H1 (cell line): ENCODE measurements around the gene ABHD4. TPM values are rescaled to one million over a fixed set of nuclear protein-coding genes. Genes with fewer than 3 reads are reported as not detected.

Experiments
- CTCF ChIA-PET: fragments of 300-600 bp; sonication (Branson Sonifier 250); formaldehyde crosslinking; loops from one replicate; lab custom pipeline; 2021; ENCODE audit not compliant: partially characterized antibody; lab: Charles Lee
- POLR2A ChIA-PET: fragments of 300-600 bp; sonication (Branson Sonifier 250); formaldehyde crosslinking; loops from one replicate; lab custom pipeline; 2021; ENCODE audit warnings: inconsistent platforms; ENCODE audit not compliant: partially characterized antibody; lab: Charles Lee
- DNase-seq, 2 experiments: peaks; one replicate each; pipeline versions ENCODE4 v3.0.0 to v3.0.0-alpha.2; 2010 to 2022; ENCODE audit warnings: low spot score in 2 of 2, low read depth in 1 of 2, mixed read lengths in 1 of 2
- FAIRE-seq: peaks from 2 replicates; lab custom pipeline; 2011; peaks lifted over from hg19 to GRCh38; lab: Jason Lieb, UNC
- H2AFZ ChIP-seq: 2 replicates; pipeline ENCODE4 v1.8.1; 2012; ENCODE audit warnings: low read length, inconsistent platforms
- H2AK5ac ChIP-seq: 2 replicates; pipeline ENCODE4 v1.6.1; 2013; ENCODE audit warnings: low read depth, low read length
- H2BK120ac ChIP-seq: replicated peaks from 2 replicates; pipeline ENCODE3; 2013; ENCODE audit warnings: low read depth, low read length, inconsistent platforms
- H2BK12ac ChIP-seq: 2 replicates; pipeline ENCODE4 v1.6.1; 2013; ENCODE audit warnings: low read depth, low read length
- H2BK15ac ChIP-seq: 2 replicates; pipeline ENCODE4 v1.6.1; 2013; ENCODE audit warnings: low read length
- H2BK20ac ChIP-seq: 2 replicates; pipeline ENCODE4 v1.6.1; 2013; ENCODE audit warnings: low read length
- H2BK5ac ChIP-seq: 2 replicates; pipeline ENCODE4 v1.6.1; 2013; ENCODE audit warnings: low read depth, low read length
- H3K14ac ChIP-seq: 2 replicates; pipeline ENCODE4 v1.6.1; 2013; ENCODE audit warnings: inconsistent platforms; ENCODE audit not compliant: insufficient read length
- H3K18ac ChIP-seq: 2 replicates; pipeline ENCODE4 v1.6.1; 2013; ENCODE audit warnings: low read length; ENCODE audit errors: extremely low read depth
- H3K23ac ChIP-seq: 2 replicates; pipeline ENCODE4 v1.6.1; 2013; ENCODE audit warnings: inconsistent platforms; ENCODE audit not compliant: insufficient read length
- H3K23me2 ChIP-seq: 2 replicates; pipeline ENCODE4 v1.6.1; 2013; ENCODE audit warnings: low read depth, low read length
- H3K27ac ChIP-seq: 2 replicates; pipeline ENCODE4 v1.6.1; 2011; ENCODE audit warnings: low read depth, low read length, inconsistent platforms
- H3K27me3 ChIP-seq, 4 experiments: replicated peaks in 1 of 4; 1 replicate in 1 of 4; 2 replicates in 3 of 4; pipeline versions ENCODE4 v1.6.1 to v1.8.1; 2011 to 2013; ENCODE audit warnings: low read length in 3 of 4, mild to moderate bottlenecking in 3 of 4, inconsistent platforms in 2 of 4, mixed read lengths in 2 of 4, moderate library complexity in 1 of 4; ENCODE audit not compliant: control insufficient read depth in 3 of 4, insufficient read depth in 3 of 4; ENCODE audit errors: extremely low read depth in 1 of 4
- H3K36me3 ChIP-seq, 4 experiments: 2 replicates each; pipeline versions ENCODE4 v1.6.1 to v1.8.1; 2011 to 2013; ENCODE audit warnings: mild to moderate bottlenecking in 4 of 4, low read length in 3 of 4, moderate library complexity in 2 of 4, control low read depth in 1 of 4, inconsistent platforms in 1 of 4; ENCODE audit not compliant: insufficient read depth in 4 of 4, control insufficient read depth in 2 of 4
- H3K4ac ChIP-seq: replicated peaks from 2 replicates; pipeline ENCODE3; 2013; ENCODE audit warnings: low read length, low read depth, mixed read lengths, inconsistent platforms; ENCODE audit not compliant: insufficient read length
- H3K4me1 ChIP-seq, 4 experiments: replicated peaks in 1 of 4; 1 replicate in 1 of 4; 2 replicates in 3 of 4; pipeline versions ENCODE4 v1.6.1 to v1.8.1; 2011 to 2013; ENCODE audit warnings: low read length in 3 of 4, inconsistent platforms in 2 of 4, mixed read lengths in 1 of 4; ENCODE audit not compliant: insufficient read depth in 4 of 4, control insufficient read depth in 3 of 4
- H3K4me2 ChIP-seq, 2 experiments: 2 replicates each; pipeline versions ENCODE4 v1.6.1 to v1.8.1; 2011 to 2013; ENCODE audit warnings: low read depth in 2 of 2, low read length in 2 of 2, control low read depth in 1 of 2, inconsistent platforms in 1 of 2, mild to moderate bottlenecking in 1 of 2; ENCODE audit not compliant: insufficient read depth in 1 of 2
- H3K4me3 ChIP-seq, 4 experiments: fragments of 200-600, 300-600 bp in 1 of 4; sonication (generic), shearing (Covaris generic), sonication (Bioruptor Twin) in 1 of 4; 2 replicates each; pipeline versions ENCODE4 v1.5.1 to v1.8.1; 2011 to 2016; ENCODE audit warnings: low read length in 4 of 4, low read depth in 3 of 4, control low read depth in 2 of 4, inconsistent platforms in 2 of 4, mild to moderate bottlenecking in 2 of 4, mixed read lengths in 1 of 4, moderate library complexity in 1 of 4; ENCODE audit not compliant: insufficient read depth in 2 of 4; ENCODE audit errors: extremely low read depth in 1 of 4
- H3K56ac ChIP-seq: replicated peaks from 2 replicates; pipeline ENCODE3; 2013; ENCODE audit warnings: low read depth, mild to moderate bottlenecking, mixed read lengths, low read length, inconsistent platforms; ENCODE audit not compliant: insufficient read length
- H3K79me1 ChIP-seq: 2 replicates; pipeline ENCODE4 v1.6.1; 2013; ENCODE audit warnings: low read depth, low read length, control low read depth
- H3K79me2 ChIP-seq, 2 experiments: 2 replicates each; pipeline versions ENCODE4 v1.6.1 to v1.8.1; 2012 to 2013; ENCODE audit warnings: low read length in 2 of 2, mild to moderate bottlenecking in 2 of 2, inconsistent platforms in 1 of 2; ENCODE audit not compliant: insufficient read depth in 2 of 2, control insufficient read depth in 1 of 2
- H3K9ac ChIP-seq, 4 experiments: replicated peaks in 1 of 4; 1 replicate in 1 of 4; 2 replicates in 3 of 4; pipeline versions ENCODE4 v1.6.1 to v1.8.1; 2011 to 2013; ENCODE audit warnings: low read depth in 3 of 4, low read length in 3 of 4, control low read depth in 2 of 4, mild to moderate bottlenecking in 2 of 4, moderate library complexity in 2 of 4, inconsistent platforms in 1 of 4; ENCODE audit errors: extremely low read depth in 1 of 4
- H3K9me3 ChIP-seq, 2 experiments: 2 replicates each; pipeline versions ENCODE4 v1.6.1 to v1.8.1; 2012 to 2013; ENCODE audit warnings: mild to moderate bottlenecking in 2 of 2, moderate library complexity in 2 of 2, control low read depth in 1 of 2, inconsistent platforms in 1 of 2, low read depth in 1 of 2, low read length in 1 of 2, mixed read lengths in 1 of 2; ENCODE audit not compliant: insufficient read depth in 2 of 2
- H4K20me1 ChIP-seq, 2 experiments: replicated peaks in 1 of 2; 2 replicates each; pipeline versions ENCODE3 to v1.8.1; 2011 to 2013; ENCODE audit warnings: inconsistent platforms in 2 of 2, low read length in 2 of 2, mild to moderate bottlenecking in 1 of 2; ENCODE audit not compliant: insufficient read depth in 2 of 2, control insufficient read depth in 1 of 2
- H4K5ac ChIP-seq: 2 replicates; pipeline ENCODE4 v1.6.1; 2013; ENCODE audit warnings: low read length, low read depth, mixed read lengths, inconsistent platforms; ENCODE audit not compliant: insufficient read length
- H4K8ac ChIP-seq: 2 replicates; pipeline ENCODE4 v1.8.0; 2013; ENCODE audit warnings: mild to moderate bottlenecking, moderate library complexity, low read length, inconsistent platforms; ENCODE audit not compliant: insufficient read depth; ENCODE audit errors: extremely low read depth
- H4K91ac ChIP-seq: replicated peaks from 2 replicates; pipeline ENCODE3; 2013; ENCODE audit warnings: low read length, mixed read lengths, inconsistent platforms; ENCODE audit not compliant: insufficient read length
- BACH1 ChIP-seq: IDR thresholded peaks from 2 replicates; pipeline ENCODE4 v1.6.1; 2012; ENCODE audit warnings: low read length, improper control_type of control experiment
- BRCA1 ChIP-seq: IDR thresholded peaks from 2 replicates; pipeline ENCODE4 v1.6.1; 2012; ENCODE audit warnings: low read depth, low read length, improper control_type of control experiment
- CHD1 ChIP-seq: IDR thresholded peaks from 2 replicates; pipeline ENCODE4 v1.6.1; 2012; ENCODE audit warnings: low read depth, low read length, improper control_type of control experiment
- CHD2 ChIP-seq: IDR thresholded peaks from 2 replicates; pipeline ENCODE4 v1.6.1; 2012; ENCODE audit warnings: low read length, improper control_type of control experiment
- GABPA ChIP-seq: IDR thresholded peaks from 2 replicates; pipeline ENCODE4 v1.6.1; 2011; ENCODE audit warnings: mild to moderate bottlenecking, low read length, moderate library complexity, borderline replicate concordance; ENCODE audit not compliant: insufficient read depth
- GTF2F1 ChIP-seq: IDR thresholded peaks from 2 replicates; pipeline ENCODE4 v1.6.1; 2012; ENCODE audit warnings: low read depth, low read length, improper control_type of control experiment, borderline replicate concordance
- KDM1A ChIP-seq: fragments of 200-600, 300-600 bp; sonication (generic); IDR thresholded peaks from 2 replicates; pipeline ENCODE4 v1.7.1; 2016; ENCODE audit warnings: mild to moderate bottlenecking, low read length, borderline replicate concordance
- POU5F1 ChIP-seq: IDR thresholded peaks from 2 replicates; pipeline ENCODE4 v1.6.1; 2011; ENCODE audit warnings: low read depth, mild to moderate bottlenecking, low read length, moderate library complexity
- RAD21 ChIP-seq, 2 experiments: IDR thresholded peaks in 1 of 2; conservative IDR thresholded peaks in 1 of 2; 2 replicates each; pipeline ENCODE4 v1.6.1; 2011; ENCODE audit warnings: low read depth in 2 of 2, low read length in 2 of 2, improper control_type of control experiment in 1 of 2, inconsistent platforms in 1 of 2, mild to moderate bottlenecking in 1 of 2, moderate library complexity in 1 of 2
- RBBP5 ChIP-seq: IDR thresholded peaks from 2 replicates; pipeline ENCODE4 v1.7.1; 2012; ENCODE audit warnings: low read depth, mild to moderate bottlenecking, inconsistent platforms, low read length, moderate library complexity, borderline replicate concordance
- RFX5 ChIP-seq: IDR thresholded peaks from 2 replicates; pipeline ENCODE4 v1.6.1; 2011; ENCODE audit warnings: low read depth, low read length, improper control_type of control experiment, borderline replicate concordance
- RNF2 ChIP-seq: fragments of 200-900, 300-1000 bp; sonication (generic); IDR thresholded peaks from 2 replicates; pipeline ENCODE4 v1.7.1; 2016; ENCODE audit warnings: borderline replicate concordance, low read depth, mild to moderate bottlenecking, antibody characterized with exemption, low read length; ENCODE audit not compliant: poor library complexity, severe bottlenecking; ENCODE audit errors: missing control alignments
- SIX5 ChIP-seq: IDR thresholded peaks from 2 replicates; pipeline ENCODE4 v1.6.1; 2011; ENCODE audit warnings: mild to moderate bottlenecking, low read depth, low read length
- SP1 ChIP-seq: IDR thresholded peaks from 2 replicates; pipeline ENCODE4 v1.6.1; 2011; ENCODE audit warnings: low read depth, low read length
- TBP ChIP-seq: IDR thresholded peaks from 2 replicates; pipeline ENCODE4 v1.6.1; 2011; ENCODE audit warnings: low read depth, low read length, improper control_type of control experiment
- WGBS, 2 experiments: shearing (Covaris generic) in 1 of 2; methylation state at CpG; one replicate each; pipeline versions ENCODE4 v1.1.6 to v1.1.7; 2013 to 2015; ENCODE audit warnings: low lambda C conversion rate in 2 of 2, mixed read lengths in 2 of 2, inconsistent platforms in 1 of 2, low coverage in 1 of 2, missing lambda C conversion rate in 1 of 2; ENCODE audit not compliant: insufficient replicate concordance in 2 of 2, insufficient coverage in 1 of 2, insufficient read length in 1 of 2; ENCODE audit errors: extremely low coverage in 1 of 2, missing lambda C conversion rate in 1 of 2; 5-methylcytosine and 5-hydroxymethylcytosine counted together
- polyA plus RNA-seq, 7 experiments: library from polyadenylated mRNA; depleted of rRNA in 3 of 7; stranded (reverse) in 5 of 7; unstranded in 2 of 7; fragments of >200 nt in 5 of 7; fragments of 200-250 nt in 2 of 7; gene quantifications; 1 replicate in 5 of 7; 2 replicates in 1 of 7; 4 replicates in 1 of 7; pipeline versions ENCODE4 v1.2.1 to v1.2.3, GENCODE V29; 2011 to 2013; ENCODE audit warnings: missing spikeins in 2 of 7, mixed read lengths in 2 of 7
- total RNA-seq: library from RNA; stranded (reverse); fragmentation: NEBNext Ultra II Directional; extraction: Animal tissue kit (Norgen Biotek cat#: 25700); gene quantifications from 2 replicates; pipeline ENCODE4 v1.2.1, GENCODE V29; 2021

Gene ABHD4
- total and polyA plus RNA-seq, 2 of the 8 experiments (the other 6 are each of a cell fraction or from before 2014, with no cell fraction given): 32.4 to 42.9 TPM

GRCh38 chr14:22607291-22607690 lies 9.2 kb downstream of the ABHD4 start:
- no peaks in the 10 kb centered on the region for H3K79me2 ChIP-seq
- H4K8ac ChIP-seq: no peak overlapping the region
- H3K4me1 ChIP-seq: no peaks in the 10 kb centered on the region
- no peak overlapping the region for H3K18ac ChIP-seq
- ChIA-PET CTCF (interaction anchor here (0.9 to 1.3 kb wide), 4 partner anchors 9 to 48 kb away, joined by 3 to 7 read pairs (median 3); partner anchors contain the start of gene ABHD4), POLR2A (no interaction called here)
- no peak for DNase-seq
- no peak overlapping the region for H2BK5ac ChIP-seq
- H3K9me3 ChIP-seq: no peaks in the 10 kb centered on the region
- no peak overlapping the region for H3K9ac ChIP-seq
- no peak overlapping the region for H2AFZ ChIP-seq
- no peak overlapping the region for H2AK5ac ChIP-seq
- no peaks in the 10 kb centered on the region for H3K27me3 ChIP-seq
- no peak overlapping the region for H2BK12ac ChIP-seq
- no peak overlapping the region for H4K5ac ChIP-seq
- no peak overlapping the region for H3K4me2 ChIP-seq
- no peaks in the 10 kb centered on the region for H3K23me2 ChIP-seq
- H3K27ac ChIP-seq: no peak overlapping the region
- no peak overlapping the region for H2BK15ac ChIP-seq
- no peak overlapping the region for H2BK120ac ChIP-seq
- no peaks in the 10 kb centered on the region for H3K79me1 ChIP-seq
- H2BK20ac ChIP-seq: no peak overlapping the region
- FAIRE-seq: no peak
- H3K23ac ChIP-seq: no peak overlapping the region
- H3K4ac ChIP-seq: no peak overlapping the region
- H3K4me3 ChIP-seq: no peak overlapping the region
- H4K91ac ChIP-seq: no peak overlapping the region
- no peak overlapping the region for H3K14ac ChIP-seq
- no peak overlapping the region for H3K56ac ChIP-seq
- peaks cover 17 to 70% (median 54%) of the 10 kb centered on the region in 4 experiments for H3K36me3 ChIP-seq
- WGBS, 2 experiments: 80% methylated on average over 3 of the region's 3 CpGs; no CpG with 5 or more reads in 1 of the 2 experiments
- no peaks in the 10 kb centered on the region for H4K20me1 ChIP-seq
- no peak for TF ChIP-seq CHD2
- no peak for TF ChIP-seq GABPA
- TF ChIP-seq RAD21 (IDR thresholded peaks at IDR 0.05 in 1 of 2, conservative IDR thresholded peaks at IDR 0.05 in 1 of 2; ENCODE audit: low read depth in 2 of 2, low read length in 2 of 2): no peak
- no peak for TF ChIP-seq RBBP5
- TF ChIP-seq TBP: no peak
- no peak for TF ChIP-seq RFX5
- no peak for TF ChIP-seq KDM1A
- no peak for TF ChIP-seq SP1
- TF ChIP-seq POU5F1: no peak
- TF ChIP-seq SIX5: no peak
- TF ChIP-seq BACH1: no peak
- no peak for TF ChIP-seq CHD1
- no peak for TF ChIP-seq BRCA1
- no peak for TF ChIP-seq GTF2F1
- TF ChIP-seq RNF2: no peak
